GM12801 (cell line): Measurements from ENCODE around the gene KAZN.

Source experiments
- TF ChIP-seq, protein P1 (sequence below): IDR thresholded peaks from one replicate; pipeline ENCODE4 v1.5.1; 2011; ENCODE audit warnings: control low read depth; ENCODE audit not compliant: insufficient read length; ENCODE audit errors: extremely low read depth

Gene KAZN

DNA sequence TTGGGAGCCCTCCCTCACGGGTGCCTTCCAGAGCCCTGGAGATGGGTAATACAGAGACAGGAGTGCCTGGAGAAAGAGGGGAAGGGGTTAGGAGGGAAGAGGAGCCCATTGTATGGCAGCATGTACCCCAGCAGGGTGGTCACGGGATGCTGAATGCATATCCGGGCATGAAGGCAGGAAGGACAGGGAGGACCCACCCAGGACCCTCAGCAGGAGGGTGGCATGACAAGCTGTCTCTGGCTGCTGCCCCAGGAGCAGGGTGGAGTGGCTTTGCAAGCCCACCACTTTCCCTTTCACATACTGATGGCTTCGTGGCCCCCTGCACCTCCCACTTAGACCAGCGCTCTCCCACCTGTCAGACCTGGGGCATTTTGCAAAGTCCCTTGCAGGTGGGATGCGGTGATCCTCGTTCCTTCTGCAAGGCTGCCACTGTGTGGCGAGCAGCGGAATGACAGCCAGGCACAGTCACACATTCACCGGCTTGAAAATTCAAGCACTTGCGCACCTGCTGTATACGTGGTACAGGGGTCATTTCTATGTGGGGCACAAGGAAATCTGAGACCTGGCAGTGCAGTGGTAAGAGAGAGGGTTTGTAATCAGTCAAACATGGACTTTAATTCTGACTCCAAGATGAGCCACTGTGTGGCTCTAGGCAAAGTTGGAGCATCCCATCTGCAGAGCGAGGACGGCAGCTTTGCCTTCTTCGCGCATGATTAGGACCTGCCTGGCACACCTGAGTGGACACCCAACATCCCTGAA lies 501.8 kb downstream of the KAZN start:
- TF ChIP-seq, protein P1, sequence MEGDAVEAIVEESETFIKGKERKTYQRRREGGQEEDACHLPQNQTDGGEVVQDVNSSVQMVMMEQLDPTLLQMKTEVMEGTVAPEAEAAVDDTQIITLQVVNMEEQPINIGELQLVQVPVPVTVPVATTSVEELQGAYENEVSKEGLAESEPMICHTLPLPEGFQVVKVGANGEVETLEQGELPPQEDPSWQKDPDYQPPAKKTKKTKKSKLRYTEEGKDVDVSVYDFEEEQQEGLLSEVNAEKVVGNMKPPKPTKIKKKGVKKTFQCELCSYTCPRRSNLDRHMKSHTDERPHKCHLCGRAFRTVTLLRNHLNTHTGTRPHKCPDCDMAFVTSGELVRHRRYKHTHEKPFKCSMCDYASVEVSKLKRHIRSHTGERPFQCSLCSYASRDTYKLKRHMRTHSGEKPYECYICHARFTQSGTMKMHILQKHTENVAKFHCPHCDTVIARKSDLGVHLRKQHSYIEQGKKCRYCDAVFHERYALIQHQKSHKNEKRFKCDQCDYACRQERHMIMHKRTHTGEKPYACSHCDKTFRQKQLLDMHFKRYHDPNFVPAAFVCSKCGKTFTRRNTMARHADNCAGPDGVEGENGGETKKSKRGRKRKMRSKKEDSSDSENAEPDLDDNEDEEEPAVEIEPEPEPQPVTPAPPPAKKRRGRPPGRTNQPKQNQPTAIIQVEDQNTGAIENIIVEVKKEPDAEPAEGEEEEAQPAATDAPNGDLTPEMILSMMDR = peak; percentile 60

GRCh38 chr1:15100880-15101760 lies 502.6 kb downstream of the KAZN start:
- TF ChIP-seq, protein P1 = no peak

DNA sequence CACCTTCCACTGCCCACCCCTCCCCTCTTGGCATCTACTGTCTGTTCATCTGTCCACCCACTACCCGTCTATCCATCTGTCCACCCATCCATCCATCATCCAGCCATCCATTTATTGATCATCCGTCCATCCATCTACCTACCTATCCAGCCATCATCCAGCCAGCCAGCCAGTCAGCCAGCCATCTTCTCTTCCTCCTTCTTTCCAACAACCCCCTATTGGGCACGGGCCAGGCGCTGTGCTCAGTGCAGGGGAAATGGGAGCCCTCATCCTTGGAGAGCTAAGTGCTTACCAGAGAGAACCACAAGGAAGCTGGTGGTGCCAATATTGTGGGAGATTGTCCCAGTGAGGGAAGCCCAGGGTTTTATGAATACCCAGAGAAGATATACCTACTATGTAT lies 503.3 kb downstream of the KAZN start:
- TF ChIP-seq, protein P1 = no peak

DNA sequence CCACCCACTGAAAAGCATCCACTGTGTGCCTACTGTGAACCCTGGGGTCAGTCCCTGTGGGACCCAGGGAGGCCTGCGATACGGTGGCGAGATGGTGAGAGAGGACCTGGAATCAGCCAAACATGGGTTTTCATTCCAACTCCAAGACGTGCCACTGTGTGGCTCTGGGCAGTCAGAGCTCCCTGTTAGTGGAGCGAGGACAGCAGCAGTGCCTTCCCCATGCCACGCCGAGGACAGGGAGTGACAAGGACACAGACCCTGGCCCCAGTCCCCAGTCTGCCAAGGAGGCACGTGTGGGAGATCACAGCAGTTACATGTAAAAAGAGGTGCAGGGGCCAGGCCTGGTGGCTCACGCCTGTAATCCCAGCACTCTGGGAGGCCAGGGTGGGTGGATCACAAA lies 504.2 kb downstream of the KAZN start:
- TF ChIP-seq, protein P1 = no peak

DNA sequence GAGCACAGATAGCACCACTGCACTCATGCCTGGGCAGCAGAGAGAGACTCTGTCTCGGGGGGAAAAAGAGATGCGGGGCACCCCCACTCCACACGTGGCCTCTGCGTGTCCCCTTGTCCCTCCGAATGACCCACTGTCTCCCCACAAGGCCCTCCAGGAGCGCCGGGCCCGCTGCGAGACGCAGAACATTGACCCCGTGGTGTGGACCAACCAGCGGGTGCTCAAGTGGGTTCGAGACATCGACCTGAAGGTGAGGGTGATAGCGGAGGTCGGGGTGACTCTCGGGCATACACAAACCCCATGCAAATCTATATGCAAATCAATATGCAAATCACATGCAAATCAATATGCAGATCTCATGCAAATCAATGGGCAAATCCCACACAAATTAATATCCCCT lies 504.7 kb downstream of the KAZN start:
- TF ChIP-seq, protein P1 = no peak

DNA sequence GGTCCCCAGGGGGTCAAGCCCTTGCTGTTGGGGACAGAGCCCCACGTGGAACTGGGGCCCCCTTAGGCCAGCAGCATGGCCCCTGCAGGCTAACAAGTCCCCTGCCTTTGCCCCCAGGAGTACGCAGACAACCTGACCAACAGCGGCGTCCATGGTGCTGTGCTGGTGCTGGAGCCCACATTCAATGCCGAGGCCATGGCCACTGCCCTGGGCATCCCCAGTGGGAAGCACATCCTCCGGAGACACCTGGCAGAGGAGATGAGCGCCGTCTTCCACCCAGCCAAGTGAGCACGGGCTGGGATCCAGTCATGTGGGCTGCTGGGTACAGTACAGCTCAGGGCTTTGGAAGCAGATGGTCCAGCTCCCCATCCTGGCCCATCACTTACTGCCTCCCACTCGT lies 505.4 kb downstream of the KAZN start:
- TF ChIP-seq, protein P1 = no peak

- TF ChIP-seq, protein P1 = no peak
Measured at GRCh38 chr1:15104768-15105167, 506.3 kb downstream of the KAZN start.
